Measurements from ENCODE around the gene GPER1.
"Not testable (repeated sequence)": the region's sequence is repeated elsewhere in the genome, so short reads cannot be mapped to it uniquely, and the experiment has no call there.

Gene GPER1

DNA sequence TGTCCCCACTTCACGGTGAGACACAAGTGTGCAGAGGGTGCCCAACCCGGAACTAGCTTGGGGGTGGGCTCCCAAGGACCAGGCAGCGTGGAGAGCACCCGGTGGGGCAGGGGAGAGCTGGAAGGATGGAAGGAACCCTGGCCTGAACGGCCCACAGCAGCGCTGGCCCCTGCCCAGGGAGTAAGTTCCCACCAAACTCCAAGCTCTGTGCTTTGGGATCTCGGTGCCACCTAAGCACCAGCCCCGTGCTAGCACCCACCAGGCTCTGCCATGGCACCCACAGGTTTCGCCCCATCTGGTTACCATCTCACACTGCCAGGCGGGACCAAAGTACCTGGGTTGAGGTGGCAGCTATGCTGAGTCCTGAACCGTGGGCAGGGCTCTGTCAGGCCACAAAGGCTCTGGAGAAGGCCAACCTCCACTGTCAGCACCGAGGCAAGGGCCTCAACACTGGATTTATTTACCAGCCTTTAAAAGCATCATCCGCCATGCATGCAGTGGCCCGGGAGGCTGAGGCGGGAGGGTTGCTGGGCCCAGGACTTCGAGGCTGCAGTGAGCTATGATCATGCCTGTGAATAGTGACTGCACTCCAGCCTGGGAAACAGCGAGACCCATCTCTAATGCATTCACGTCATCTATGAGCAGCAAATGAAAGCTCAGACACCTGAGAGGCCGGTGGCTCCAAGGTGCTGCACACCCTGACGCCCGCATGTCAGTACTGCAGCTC is 16.0 kb downstream of the GPER1 start:
- no peak for DNase-seq (ENCODE audit: low spot score)

DNA sequence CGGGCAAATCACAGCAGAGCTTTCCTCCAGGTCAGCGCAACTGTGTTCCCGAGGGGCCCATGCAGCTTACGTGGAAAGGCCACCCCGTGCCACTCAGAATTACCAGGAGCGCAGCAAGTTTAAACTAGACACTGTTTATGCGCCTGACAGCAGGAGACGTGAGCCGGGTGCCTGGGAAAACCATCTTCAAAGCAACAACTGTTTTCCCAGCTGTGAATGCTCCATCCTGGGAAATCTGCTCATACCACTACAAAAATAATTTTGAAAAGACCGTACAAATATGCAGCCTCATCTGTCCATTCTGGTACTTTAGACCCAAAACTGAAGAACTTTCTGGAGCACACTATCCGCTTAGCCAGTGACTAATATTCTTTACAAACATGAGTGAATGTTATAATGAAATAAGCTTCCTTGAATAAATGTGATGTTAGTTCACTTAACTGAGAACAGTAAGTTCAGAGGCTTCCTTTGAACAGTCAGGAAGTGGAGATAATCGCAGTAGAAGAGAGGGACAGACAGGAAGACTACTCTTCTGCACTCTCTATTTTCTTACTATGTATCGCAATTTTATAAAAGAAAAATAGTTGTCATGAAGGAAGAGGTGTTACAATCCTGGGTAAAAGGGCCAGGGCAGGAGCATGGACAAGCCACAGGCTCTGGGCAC is 16.7 kb downstream of the GPER1 start:
- no peak for DNase-seq (ENCODE audit: low spot score)

DNA sequence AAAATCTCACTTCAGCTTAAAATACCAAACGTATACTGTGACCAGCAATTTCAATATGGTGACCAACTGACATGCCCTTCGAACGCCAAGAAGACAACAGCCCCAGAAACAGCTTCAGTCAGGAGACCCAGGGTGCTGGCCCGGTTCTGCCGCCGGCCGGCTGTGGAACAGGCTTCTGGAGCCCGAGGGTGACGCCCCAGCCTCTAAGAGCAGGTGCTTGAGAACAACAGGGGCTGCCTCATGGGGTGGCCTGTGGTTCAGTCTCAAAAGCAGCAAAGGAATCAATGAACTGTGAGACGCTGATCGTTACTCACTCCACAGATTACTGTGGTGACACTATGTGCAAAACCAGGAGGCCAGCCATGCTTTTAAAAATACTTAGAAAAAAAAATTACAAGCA is 17.3 kb downstream of the GPER1 start:
- DNase-seq (ENCODE audit: low spot score): no peak

DNA sequence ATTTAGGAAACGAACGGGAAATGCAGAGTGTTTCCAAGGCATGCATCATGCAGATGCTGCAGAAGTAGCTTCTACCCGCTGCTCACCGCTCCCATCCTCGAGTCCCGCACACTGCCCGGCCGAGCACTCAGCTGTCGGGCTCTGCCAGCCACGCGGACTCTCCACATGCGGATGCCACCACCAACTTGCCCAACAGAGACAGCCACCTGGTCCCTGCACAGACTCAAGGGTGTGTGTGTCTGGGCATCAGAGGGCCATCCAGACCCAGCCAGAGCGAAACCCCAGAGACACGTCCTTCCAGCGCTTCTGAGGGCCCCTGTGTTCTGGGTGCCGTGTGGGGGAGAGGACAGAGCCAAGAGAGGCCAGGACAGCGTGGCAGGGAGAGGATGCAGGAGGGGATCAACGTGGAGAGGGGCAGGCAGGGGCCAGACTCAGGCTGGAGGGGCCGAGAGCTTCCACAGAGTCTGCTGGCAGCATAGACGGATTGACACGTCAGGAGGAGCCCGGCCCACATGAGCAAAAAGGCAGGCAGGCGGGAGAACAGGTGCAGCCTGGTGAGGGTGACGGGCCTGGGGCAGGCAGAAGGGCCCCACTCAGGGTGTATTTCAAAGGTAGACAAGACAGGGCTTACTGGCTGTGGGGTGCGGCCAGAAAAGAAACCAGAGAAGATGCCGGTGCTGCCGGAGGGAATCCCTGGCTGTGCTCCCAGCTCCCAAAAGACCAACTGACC is 18.3 kb downstream of the GPER1 start:
- DNase-seq (ENCODE audit: low spot score): no peak

DNA sequence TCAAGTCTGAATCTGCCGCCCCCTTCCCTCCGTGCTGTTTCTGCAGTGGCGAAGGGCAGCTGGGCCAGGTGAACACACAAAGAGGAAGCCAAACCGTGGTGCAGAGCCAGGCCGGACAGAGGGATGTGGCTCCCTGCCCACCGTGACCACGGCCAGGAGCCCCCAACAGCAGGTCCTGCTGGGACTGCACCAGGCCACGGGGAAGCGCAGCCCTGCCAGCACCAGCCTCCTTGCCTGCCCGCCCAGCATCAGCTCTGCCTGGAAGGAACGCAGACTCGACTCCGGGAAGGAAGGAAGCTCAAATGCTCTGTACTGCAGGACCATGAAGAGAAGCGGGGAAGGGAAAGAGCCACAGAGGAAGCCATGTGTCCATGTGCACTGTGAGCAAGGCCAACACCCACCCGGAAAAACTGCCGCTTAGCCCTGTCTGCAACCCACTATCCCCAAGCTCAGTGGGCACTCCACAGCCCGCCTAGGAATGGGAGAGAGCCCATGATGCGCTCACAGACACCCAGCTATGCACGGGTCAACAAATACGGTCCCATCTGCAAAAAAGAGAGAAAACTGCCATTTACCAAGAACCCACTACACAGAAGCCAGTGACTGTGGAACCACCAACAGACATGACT is 19.0 kb downstream of the GPER1 start:
- no peak for DNase-seq (ENCODE audit: low spot score)

DNA sequence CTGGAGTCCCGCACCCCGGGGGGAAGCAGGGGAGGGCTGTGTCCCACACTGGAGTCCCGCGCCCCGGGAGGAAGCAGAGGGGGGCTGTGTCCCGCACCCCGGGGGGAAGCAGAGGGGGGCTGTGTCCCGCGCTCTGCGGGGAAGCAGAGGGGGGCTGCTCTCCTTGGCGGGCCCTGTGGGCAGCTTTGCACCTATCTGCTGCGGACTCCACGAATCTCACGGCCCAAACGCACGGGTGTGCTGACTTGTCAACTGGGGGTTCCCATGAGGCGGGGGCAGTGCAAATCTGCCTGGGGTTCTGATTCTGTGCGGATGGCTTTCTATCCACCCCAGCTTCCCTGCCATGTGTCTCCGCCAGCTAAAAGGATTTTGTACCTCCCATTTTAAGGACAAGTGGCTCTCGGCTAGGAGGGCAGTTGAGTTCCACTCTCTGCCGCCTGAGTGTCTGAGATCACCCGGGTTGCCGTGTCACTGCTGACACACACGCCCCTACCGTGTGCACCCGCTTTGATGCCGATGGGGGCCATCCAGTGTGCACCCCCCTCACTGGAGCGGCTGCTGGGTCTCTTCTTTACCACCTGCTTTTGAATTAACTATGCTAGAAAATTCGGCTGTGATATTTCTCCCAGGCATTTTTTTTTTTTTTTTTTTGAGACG is 20.5 kb downstream of the GPER1 start:
- DNase-seq (ENCODE audit: low spot score): no peak

DNA sequence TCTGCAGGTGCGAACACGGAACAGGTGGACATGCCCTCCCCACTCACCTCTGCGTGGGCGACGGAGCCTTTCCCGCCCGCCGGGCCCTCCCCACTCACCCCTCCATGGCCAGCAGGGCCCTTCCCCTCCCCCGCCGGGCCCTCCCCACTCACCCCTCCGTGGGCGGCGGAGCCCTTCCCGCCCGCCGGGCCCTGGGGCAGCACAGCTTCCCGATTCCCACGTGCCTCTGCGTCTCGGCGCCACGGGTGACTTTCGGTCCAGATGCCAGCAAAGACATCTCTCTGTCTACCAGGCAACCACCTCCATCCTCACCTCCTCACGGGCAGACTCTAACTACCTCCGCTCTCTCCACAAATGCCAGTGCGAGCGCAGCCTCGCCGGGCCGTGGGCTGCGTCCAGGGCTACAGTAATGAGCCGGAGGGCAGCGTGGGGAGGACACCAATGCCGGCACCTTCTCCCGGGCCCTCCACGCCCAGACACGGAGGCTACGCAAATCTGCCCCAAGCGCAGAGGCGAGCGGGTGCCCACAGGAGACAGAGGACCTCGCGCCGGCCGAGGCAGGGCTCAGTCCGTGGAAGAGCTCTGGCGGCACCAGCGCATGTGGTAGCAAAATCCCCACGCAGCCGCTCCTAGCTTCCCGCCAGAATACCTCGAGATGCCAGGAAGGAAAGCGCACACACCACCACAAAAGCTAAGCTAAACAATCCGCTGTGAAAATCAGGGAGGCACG is 21.8 kb downstream of the GPER1 start:
- no peak for DNase-seq (ENCODE audit: low spot score)

DNA sequence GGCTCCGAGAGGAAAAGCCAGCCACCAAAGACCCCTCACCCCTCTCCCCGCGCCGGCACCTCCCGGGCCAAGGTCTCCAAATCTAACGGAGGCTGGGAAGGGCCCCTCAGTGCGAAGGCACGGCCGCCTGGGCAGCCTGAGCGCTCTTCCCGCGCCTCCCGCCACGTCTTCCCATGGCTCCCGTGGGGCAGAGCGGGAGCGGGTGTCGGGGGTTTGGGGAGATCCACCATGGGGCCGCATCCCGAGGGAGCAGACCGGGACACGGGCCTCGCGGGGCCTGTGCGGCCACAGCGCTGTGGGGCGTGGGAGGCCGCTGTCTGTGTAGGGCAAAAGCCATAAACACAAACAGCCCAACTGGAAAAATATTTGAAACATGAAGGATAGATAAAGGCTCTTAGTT is 22.4 kb downstream of the GPER1 start:
- no peak for DNase-seq (ENCODE audit: low spot score)

DNA sequence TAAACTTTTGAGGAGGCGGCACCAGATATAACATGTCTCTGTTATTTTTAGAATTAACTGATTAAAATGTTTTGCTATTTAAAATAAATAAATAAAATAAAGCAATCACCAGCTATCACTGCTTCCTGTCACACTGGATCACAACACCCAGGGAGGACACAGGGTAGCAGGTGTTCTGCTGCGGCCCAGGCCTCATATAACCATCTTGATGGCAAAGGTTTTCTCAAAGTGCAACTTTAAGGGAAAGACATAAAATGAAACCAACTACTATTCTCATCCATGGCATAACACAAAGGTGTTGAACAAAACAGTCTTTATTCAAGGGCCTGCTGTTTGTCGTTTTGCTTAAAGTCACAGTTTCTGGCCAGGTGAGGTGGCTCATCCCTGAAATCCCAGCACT is 23.2 kb downstream of the GPER1 start:
- no peak for DNase-seq (ENCODE audit: low spot score)

DNA sequence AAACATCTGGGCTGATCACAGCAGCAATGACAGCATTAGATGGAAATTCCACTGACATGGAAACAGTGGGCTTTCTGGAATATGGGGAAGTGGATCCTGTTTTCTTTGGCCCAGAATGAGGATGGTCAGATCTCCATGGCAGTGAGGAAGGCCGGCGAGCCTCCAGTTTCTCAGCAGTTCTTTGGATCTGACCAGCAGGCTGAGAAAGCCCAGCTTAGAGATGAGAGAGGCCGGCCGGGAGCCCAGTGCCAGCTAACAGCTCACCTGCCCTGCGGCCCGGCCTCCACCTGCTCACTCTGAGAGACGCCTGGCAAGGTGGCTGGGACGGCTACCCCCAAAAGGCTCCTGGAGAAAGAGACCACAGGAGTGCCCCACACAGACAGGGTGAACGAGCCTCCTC is 24.2 kb downstream of the GPER1 start:
- no peak for DNase-seq (ENCODE audit: low spot score)

DNA sequence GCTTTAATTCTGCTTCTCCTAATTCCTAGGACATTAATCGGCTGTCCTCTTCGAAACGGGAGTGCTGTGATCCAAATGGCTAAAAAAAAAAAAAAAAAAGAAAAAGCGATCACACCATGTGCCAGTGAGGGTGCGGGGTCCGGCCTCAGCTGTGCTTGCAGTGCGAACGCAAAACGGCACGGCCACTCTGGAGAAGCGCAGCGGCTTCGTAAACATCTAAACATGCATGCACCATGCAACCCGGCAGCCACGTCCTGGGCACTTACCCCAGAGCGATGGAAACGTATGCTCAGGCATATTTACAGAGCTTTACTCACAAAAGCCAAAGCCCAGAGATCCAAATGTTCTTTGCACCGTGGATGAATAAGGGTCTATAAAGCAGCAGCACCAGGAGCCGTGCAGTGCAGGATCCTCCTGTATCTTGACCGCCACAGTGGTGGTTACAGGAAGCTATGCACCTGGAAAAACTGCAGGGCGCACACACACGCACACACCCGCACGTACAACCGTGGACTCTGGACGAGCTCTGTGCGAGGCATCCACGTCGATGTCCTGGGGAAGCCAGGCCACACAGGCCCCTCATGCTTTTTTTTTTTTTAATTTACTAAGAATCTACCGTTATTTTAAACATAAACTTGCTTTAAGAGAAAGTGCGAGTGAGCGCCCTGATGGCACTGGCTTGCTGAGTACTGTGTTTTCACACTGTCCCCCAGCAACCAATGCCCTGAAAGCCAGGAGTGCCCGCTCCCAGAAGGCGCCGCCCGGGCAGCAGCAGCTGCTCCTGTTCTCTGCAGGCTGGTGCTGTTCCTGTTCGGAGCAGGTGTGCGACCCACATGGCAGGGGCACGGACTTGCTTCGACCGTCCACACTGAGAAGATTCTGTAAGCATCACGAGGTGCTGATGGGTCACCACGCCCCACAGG is 25.0 kb downstream of the GPER1 start:
- no peak for DNase-seq (ENCODE audit: low spot score)

DNA sequence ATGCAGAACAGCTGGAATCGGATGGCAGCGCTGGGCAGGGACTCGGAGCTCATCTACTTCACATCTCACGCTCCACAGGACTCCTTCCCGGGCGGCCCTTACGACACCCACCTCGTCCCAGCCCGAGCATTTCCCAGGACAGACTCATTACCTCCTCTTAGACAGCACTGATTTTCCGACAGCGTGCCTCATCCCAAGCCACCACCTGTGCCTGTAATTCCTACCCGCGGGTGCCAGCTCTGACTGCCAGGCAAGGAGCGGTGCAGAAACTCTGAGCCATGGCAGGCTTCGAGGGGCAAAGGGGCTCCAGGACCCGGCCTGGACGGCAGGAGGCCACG is 25.6 kb downstream of the GPER1 start:
- DNase-seq (ENCODE audit: low spot score): no peak

DNA sequence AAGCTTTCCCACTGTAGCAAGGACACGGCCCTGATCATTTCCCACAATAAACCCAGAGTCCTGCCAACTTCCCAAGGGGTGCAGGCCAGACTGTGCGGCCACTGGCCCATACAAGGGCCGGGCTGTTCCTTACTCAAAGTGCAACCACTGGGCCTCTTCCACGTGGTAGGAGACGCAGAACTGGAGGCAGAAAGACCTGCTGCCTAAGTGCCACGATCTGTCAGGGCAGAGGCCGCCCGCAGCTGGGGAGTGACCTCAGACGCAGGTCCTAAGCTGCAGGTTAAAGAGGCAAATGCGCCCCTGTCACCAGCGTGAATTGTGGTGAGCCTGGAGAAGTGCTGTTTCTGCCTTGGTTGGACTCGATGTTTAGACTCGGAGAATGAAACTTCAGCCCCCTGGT is 26.2 kb downstream of the GPER1 start:
- DNase-seq (ENCODE audit: low spot score): no peak

DNA sequence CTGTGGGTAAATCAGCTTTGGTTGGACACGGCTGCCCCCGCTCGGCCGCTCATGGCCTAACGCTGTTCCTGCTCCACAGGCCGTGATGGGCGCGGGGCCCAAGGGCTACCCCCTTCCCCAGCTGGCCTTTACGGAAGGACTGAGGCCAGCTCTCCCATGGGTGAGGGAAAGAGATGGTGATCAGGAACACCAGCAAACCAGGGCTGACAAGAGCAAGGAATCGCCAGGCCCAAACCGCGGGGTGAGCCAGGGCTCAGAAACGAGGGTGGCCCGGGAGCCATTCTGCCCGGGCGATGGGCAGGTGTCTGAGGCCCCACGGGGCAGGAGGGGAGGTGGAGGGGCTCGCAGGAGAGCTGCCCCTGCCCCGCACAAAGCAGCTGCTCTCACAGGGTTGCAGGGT is 26.6 kb downstream of the GPER1 start:
- no peak for DNase-seq (ENCODE audit: low spot score)

DNA sequence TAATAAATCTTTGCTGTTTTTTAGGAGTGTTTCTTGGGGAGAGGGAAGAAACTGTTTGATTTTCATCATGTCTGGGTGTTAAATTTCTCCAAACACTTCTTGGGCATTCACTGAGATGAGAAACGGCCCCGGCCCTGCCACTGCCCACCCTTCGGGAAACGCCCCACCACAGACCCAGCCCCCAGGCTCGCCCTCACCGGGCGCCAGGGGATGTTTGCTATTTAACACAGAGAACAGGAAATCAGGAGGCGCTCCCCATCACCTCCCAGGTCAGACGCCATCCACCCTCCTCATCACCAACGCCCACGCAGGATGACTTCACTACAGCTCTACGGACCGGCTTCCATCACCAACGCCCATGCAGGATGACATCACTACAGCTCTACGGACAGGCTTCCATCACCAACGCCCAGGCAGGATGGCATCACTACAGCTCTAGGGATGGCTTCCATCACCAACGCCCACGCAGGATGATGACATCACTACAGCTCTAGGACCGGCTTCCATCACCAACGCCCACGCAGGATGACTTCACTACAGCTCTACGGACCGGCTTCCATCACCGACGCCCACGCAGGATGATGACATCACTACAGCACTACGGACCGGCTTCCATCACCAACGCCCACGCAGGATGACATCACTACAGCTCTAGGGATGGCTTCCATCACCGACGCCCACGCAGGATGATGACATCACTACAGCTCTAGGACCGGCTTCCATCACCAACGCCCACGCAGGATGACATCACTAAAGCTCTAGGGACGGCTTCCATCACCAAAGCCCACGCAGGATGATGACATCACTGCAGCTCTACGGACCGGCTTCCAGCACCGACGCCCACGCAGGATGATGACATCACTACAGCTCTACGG is 27.5 kb downstream of the GPER1 start:
- DNase-seq (ENCODE audit: low spot score): not testable (repeated sequence)

DNA sequence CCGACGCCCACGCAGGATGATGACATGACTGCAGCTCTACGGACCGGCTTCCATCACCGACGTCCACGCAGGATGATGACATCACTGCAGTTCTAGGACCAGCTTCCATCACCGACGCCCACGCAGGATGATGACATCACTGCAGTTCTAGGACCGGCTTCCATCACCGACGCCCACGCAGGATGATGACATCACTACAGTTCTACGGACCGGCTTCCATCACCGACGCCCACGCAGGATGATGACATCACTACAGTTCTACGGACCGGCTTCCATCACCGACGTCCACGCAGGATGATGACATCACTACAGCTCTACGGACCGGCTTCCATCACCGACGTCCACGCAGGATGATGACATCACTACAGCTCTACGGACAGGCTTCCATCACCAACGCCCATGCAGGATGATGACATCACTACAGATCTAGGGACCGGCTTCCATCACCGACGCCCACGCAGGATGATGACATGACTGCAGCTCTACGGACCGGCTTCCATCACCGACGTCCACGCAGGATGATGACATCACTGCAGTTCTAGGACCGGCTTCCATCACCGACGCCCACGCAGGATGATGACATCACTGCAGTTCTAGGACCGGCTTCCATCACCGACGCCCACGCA is 28.6 kb downstream of the GPER1 start:
- DNase-seq (ENCODE audit: low spot score): not testable (repeated sequence)

DNA sequence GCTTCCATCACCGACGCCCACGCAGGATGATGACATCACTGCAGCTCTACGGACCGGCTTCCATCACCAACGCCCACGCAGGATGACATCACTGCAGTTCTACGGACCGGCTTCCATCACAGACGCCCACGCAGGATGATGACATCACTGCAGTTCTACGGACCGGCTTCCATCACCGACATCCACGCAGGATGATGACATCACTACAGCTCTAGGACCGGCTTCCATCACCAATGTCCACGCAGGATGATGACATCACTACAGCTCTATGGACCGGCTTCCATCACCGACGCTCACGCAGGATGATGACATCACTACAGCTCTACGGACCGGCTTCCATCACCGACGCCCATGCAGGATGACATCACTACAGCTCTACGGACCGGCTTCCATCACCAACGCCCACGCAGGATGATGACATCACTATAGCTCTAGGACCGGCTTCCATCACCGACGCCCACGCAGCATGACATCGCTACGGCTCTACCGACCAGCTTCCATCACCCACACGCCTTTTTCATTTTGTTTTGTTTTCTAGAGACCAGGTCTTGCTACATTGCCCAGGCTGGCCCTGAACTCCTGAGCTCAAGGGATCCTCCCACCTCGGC is 29.5 kb downstream of the GPER1 start:
- DNase-seq (ENCODE audit: low spot score): no peak

DNA sequence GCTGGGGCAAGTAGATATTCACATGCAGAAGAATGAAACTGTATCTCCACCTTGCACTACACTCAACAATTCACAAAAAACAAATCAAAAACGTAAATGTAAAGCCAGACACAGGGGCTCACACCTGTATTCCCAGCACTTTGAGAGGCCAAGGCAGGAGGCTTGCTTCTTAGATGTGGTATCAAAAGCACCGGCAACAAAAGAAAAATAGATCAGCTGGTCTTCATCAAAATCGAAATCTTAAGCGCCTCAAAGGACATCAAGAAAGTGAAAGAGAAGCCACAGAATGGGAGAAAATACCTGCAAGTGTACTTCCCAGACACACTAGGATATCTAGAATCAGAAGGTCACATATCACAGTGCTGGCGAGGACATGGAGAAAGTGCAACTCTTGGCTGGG is 31.3 kb downstream of the GPER1 start:
- DNase-seq (ENCODE audit: low spot score): no peak

DNA sequence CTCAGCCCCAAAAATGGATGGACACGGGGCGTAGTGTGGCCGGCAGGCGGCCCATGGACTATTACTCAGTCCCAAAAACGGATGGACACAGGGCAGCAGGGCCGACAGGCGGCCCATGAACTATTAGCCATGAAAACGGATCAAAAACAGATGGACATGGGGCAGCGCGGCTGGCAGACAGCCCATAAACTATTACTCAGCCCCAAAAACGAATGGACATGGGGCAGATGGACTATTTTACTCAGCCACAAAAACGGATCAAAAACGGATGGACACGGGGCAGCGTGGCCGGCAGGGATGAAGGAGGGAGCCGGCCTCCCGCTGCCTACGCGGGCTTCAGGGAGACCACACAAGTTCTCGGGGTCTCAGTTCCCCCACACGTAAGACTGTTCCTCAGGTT is 32.9 kb downstream of the GPER1 start:
- no peak for DNase-seq (ENCODE audit: low spot score)

Measured in CD4-positive, alpha-beta T cell treated with Interleukin-15 for 4 hours (primary cell).